Neural crest cell (in vitro differentiated cells): ENCODE results near the gene ARFGEF2. TPM values are rescaled to one million over a fixed set of nuclear protein-coding genes. Genes with fewer than 3 reads are reported as not detected.

ENCODE experiments used
- DNase-seq: peaks from one replicate; pipeline ENCODE4 v3.0.0; 2021; ENCODE audit warnings: low read depth, mixed read lengths, low spot score
- H3K27ac Mint-ChIP-seq: one replicate; pipeline ENCODE4 v1.8.0; 2021; ENCODE audit warnings: mild to moderate bottlenecking, mixed read lengths; ENCODE audit not compliant: unreplicated experiment
- H3K27me3 Mint-ChIP-seq: 2 replicates; pipeline ENCODE4 v1.8.0; 2021; ENCODE audit warnings: low read depth, mild to moderate bottlenecking, mixed read lengths
- H3K36me3 Mint-ChIP-seq: 2 replicates; pipeline ENCODE4 v1.8.0; 2021; ENCODE audit warnings: low read depth, mild to moderate bottlenecking, mixed read lengths
- H3K4me1 Mint-ChIP-seq: 2 replicates; pipeline ENCODE4 v1.8.0; 2021; ENCODE audit warnings: mixed read lengths
- H3K4me3 Mint-ChIP-seq: one replicate; pipeline ENCODE4 v1.8.0; 2021; ENCODE audit warnings: mild to moderate bottlenecking, mixed read lengths
- H3K9me3 Mint-ChIP-seq: 2 replicates; pipeline ENCODE4 v1.8.0; 2021; ENCODE audit warnings: mixed read lengths
- total RNA-seq: library from RNA; stranded (reverse); gene quantifications from 2 replicates; pipeline ENCODE4 v1.2.1, GENCODE V29; 2021
- TF ChIP-seq, protein P1 (sequence below): fragments of 200-600 bp; sonication (generic); conservative IDR thresholded peaks from 2 replicates; pipeline ENCODE4 v1.5.0; 2021; ENCODE audit warnings: antibody characterized with exemption, mild to moderate bottlenecking

The ARFGEF2 gene
- total RNA-seq, 1 donor from 2014 or later, result 18.0 TPM

DNA sequence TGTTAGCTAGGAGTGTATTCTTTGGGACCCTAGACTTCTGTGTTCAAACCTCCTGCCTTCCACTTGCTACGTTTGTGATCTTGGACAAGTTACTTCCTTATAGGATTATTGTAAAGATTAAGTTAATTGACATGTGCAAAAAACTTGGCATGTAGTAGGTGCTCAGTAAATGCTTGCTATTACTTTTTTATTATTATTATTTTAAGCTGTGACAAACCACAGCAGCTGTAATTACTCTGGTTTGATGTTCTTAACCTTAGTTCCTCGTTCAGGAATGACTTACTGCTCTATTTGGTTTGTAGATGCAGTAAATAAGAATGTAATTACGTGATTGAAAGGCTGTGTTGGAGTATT, 3.2 kb downstream of the ARFGEF2 start:
- Mint-ChIP-seq H3K36me3 (no peaks in the 10 kb centered on the region), H3K27me3 (no peaks in the 10 kb centered on the region), H3K4me3 (peak overlapping the region; percentile 43), H3K27ac (no peak overlapping the region), H3K4me1 (peaks cover 38% of the 10 kb centered on the region), H3K9me3 (no peaks in the 10 kb centered on the region)
- no peak for DNase-seq
- TF ChIP-seq, protein P1, sequence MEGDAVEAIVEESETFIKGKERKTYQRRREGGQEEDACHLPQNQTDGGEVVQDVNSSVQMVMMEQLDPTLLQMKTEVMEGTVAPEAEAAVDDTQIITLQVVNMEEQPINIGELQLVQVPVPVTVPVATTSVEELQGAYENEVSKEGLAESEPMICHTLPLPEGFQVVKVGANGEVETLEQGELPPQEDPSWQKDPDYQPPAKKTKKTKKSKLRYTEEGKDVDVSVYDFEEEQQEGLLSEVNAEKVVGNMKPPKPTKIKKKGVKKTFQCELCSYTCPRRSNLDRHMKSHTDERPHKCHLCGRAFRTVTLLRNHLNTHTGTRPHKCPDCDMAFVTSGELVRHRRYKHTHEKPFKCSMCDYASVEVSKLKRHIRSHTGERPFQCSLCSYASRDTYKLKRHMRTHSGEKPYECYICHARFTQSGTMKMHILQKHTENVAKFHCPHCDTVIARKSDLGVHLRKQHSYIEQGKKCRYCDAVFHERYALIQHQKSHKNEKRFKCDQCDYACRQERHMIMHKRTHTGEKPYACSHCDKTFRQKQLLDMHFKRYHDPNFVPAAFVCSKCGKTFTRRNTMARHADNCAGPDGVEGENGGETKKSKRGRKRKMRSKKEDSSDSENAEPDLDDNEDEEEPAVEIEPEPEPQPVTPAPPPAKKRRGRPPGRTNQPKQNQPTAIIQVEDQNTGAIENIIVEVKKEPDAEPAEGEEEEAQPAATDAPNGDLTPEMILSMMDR, result no peak

- TF ChIP-seq, protein P1, result no peak
- Mint-ChIP-seq H3K4me1 (peaks cover 26% of the 10 kb centered on the region), H3K27ac (no peak overlapping the region), H3K4me3 (peak overlapping the region; percentile 18), H3K36me3 (no peaks in the 10 kb centered on the region), H3K27me3 (no peaks in the 10 kb centered on the region), H3K9me3 (no peaks in the 10 kb centered on the region)
- DNase-seq, result no peak
Measured at GRCh38 chr20:48926267-48926666, 4.8 kb downstream of the ARFGEF2 start.

DNA sequence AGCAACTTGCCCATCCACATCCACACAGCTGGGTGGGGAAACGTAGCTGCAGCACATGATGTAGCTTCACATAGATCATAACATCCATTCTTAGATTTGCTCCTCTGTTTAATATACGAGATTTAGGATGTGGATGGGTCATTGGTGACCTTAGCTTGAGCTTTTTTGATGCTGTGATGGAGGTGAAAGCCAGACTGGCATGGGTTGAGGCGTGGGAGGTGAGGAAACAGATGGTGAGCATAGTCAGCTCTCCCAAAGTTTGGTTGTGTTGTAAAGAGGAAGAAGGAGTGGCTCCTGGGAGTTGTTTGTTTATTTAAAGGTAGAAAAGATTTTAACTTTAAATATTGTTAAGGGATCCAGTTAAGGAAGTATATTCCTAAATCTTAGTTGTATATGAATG, 5.3 kb downstream of the ARFGEF2 start:
- H3K4me3 Mint-ChIP-seq, result no peak overlapping the region
- no peak for DNase-seq
- TF ChIP-seq, protein P1, result no peak
- H3K27me3 Mint-ChIP-seq, result no peaks in the 10 kb centered on the region
- H3K27ac Mint-ChIP-seq, result no peak overlapping the region
- H3K4me1 Mint-ChIP-seq, result peaks cover 24% of the 10 kb centered on the region
- no peaks in the 10 kb centered on the region for H3K9me3 Mint-ChIP-seq
- H3K36me3 Mint-ChIP-seq, result no peaks in the 10 kb centered on the region

DNA sequence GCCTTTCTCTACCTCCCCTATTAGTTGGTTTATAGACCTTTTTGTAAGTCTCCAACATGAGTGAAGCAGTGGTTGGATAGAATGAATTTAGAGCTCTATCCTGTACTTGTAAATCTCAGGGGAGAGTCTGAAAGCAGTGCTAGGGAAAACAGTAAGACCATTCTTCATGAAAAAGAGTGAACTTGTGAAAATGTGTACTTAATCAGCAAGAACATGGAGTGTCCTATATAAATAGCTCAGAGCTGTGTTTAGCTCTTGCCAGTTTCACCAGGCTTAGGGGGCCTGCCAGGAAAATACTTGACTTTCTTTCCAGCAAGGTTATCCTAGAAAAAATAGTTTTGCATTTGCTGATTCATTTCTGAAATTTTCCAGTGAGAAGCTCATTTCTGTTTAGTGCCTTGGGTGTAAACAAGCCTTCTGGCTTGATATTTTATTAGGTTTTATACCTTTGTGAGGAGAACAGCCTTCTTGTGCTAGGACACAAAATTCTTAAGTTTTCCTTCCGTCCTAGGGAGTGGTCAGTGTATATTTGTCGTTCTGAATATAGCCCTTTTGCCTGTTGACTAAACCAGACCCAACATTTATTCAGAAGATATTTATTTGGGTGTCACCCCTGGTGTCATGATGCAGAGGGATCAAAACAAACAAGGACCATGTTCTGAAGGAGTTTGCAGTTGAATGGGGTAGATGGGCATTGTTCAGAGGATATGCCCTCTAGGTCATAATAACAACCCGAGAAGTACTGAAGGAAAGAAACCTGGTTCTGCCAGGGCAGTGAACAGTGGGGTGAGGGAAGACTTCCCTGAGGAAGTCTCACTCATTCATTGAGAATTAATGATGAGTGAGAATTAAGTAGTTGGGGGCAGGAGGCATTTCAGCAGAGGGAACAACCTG, 7.6 kb downstream of the ARFGEF2 start:
- Mint-ChIP-seq H3K27me3 (no peaks in the 10 kb centered on the region), H3K4me3 (no peak overlapping the region), H3K36me3 (no peaks in the 10 kb centered on the region), H3K4me1 (peaks cover 3% of the 10 kb centered on the region), H3K9me3 (no peaks in the 10 kb centered on the region), H3K27ac (peak overlapping the region; percentile 15)
- TF ChIP-seq, protein P1, result no peak
- no peak for DNase-seq

DNA sequence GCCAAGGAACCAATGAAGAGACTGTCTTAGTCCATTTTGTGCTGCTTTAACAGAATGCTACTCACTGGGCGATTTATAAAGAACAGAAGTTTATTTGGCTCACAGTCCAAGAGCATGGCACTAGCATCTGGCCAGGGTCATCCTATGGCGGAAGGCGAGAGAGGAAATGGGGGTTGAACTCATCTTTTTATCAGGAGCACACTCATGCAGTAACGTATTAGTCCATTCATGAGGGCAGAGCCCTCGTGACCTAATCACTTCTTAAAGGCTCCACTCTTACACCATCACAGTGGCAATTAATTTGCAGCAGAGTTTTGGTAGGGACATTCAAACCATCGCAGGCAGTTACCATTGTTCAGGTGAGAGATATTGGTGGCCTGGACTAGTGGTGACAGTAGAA, 8.5 kb downstream of the ARFGEF2 start:
- Mint-ChIP-seq H3K4me3 (no peak overlapping the region), H3K27ac (no peak overlapping the region), H3K9me3 (peaks cover 3% of the 10 kb centered on the region), H3K36me3 (peaks cover 2% of the 10 kb centered on the region), H3K27me3 (no peaks in the 10 kb centered on the region), H3K4me1 (peaks cover 8% of the 10 kb centered on the region)
- no peak for DNase-seq
- TF ChIP-seq, protein P1, result no peak
